ENCODE results near the gene PPME1. TPM values are rescaled to one million over a fixed set of nuclear protein-coding genes. Genes with fewer than 3 reads are reported as not detected.

PPME1 gene
- total RNA-seq, 1 experiment from 2014 or later: 39.4 TPM

DNA sequence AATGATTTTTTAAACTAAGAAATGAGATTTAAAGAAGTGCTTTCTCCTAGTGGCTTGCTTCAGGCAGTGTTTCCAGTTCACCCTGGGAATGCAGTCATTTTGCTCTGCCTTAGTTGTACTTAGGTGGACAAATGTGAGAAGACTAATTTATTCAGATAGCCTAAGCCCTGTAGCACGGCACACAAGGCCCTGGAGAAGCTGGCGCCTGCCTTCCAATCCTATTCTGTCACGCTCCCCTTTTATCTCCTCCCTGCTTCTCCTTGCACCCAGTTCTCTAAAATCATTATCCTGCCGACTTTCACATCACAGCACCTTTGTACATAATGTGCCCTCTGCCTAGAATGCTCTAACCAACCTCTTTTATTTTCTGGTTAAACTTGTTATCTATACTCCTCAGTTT lies 64.0 kb downstream of the PPME1 start:
- Mint-ChIP-seq H3K9me3 (no peaks in the 10 kb centered on the region), H3K4me1 (no peaks in the 10 kb centered on the region), H3K27me3 (ENCODE audit: low read depth) (no peaks in the 10 kb centered on the region), H3K4me3 (no peak overlapping the region), H3K27ac (no peak overlapping the region), H3K36me3 (ENCODE audit: insufficient read depth in 1 of 3, low read depth in 3 of 3) (peaks cover 7 to 42% (median 21%) of the 10 kb centered on the region in 3 experiments; a peak in 6 of 7 replicates)
- Histone ChIP-seq H2AFZ (ENCODE audit: low read length) (no peak overlapping the region), H2BK120ac (ENCODE audit: low read depth, low read length, poor library complexity, severe bottlenecking) (no peak overlapping the region), H3K9ac (ENCODE audit: extremely low read depth, insufficient read length, low read length) (no peak overlapping the region), H3K79me1 (ENCODE audit: insufficient read depth, low read depth, low read length, poor library complexity, severe bottlenecking) (no peaks in the 10 kb centered on the region), H4K8ac (replicated peaks; ENCODE audit: insufficient read length, low read depth, low read length) (no peak overlapping the region), H4K91ac (ENCODE audit: insufficient read length, low read depth, low read length) (no peak overlapping the region), H3K23ac (ENCODE audit: insufficient read length, low read depth, low read length) (no peak overlapping the region), H3T11ph (ENCODE audit: low read length) (no peak overlapping the region), H3K4ac (ENCODE audit: low read depth, low read length) (no peak overlapping the region), H3K79me2 (ENCODE audit: insufficient read depth, low read length) (no peaks in the 10 kb centered on the region), H3K18ac (ENCODE audit: insufficient read length, low read depth, low read length) (no peak overlapping the region), H3K4me1 (ENCODE audit: insufficient read depth, low read length) (no peaks in the 10 kb centered on the region), H4K20me1 (ENCODE audit: control insufficient read depth, insufficient read depth, insufficient read length) (no peaks in the 10 kb centered on the region), H2BK5ac (ENCODE audit: insufficient read length, low read length) (no peak overlapping the region), H2BK20ac (ENCODE audit: low read depth, low read length, poor library complexity, severe bottlenecking) (no peak overlapping the region), H3K9me3 (ENCODE audit: control insufficient read depth, low read depth, low read length) (no peaks in the 10 kb centered on the region), H3K14ac (ENCODE audit: insufficient read depth, low read length) (no peak overlapping the region), H3K23me2 (ENCODE audit: insufficient read length, low read depth, low read length, poor library complexity, severe bottlenecking) (no peaks in the 10 kb centered on the region), H4K5ac (ENCODE audit: insufficient read length, low read depth, low read length) (no peak overlapping the region), H2BK12ac (ENCODE audit: insufficient read length, low read depth, low read length) (no peak overlapping the region), H3K4me2 (ENCODE audit: insufficient read depth, insufficient read length, low read length) (no peak overlapping the region), H3K56ac (ENCODE audit: insufficient read length, low read depth, low read length) (no peak overlapping the region), H3K27me3 (ENCODE audit: insufficient read depth, low read length) (no peaks in the 10 kb centered on the region), H3K27ac (ENCODE audit: insufficient read length, low read depth, low read length) (no peak overlapping the region), H2BK15ac (ENCODE audit: low read depth, low read length) (no peak overlapping the region), H2AK5ac (ENCODE audit: insufficient read length, low read length) (no peak overlapping the region)
- no CpG with 5 or more reads among the region's 4 CpGs for WGBS (ENCODE audit: extremely low coverage, insufficient read length, low lambda C conversion rate)
- TF ChIP-seq, protein P1, sequence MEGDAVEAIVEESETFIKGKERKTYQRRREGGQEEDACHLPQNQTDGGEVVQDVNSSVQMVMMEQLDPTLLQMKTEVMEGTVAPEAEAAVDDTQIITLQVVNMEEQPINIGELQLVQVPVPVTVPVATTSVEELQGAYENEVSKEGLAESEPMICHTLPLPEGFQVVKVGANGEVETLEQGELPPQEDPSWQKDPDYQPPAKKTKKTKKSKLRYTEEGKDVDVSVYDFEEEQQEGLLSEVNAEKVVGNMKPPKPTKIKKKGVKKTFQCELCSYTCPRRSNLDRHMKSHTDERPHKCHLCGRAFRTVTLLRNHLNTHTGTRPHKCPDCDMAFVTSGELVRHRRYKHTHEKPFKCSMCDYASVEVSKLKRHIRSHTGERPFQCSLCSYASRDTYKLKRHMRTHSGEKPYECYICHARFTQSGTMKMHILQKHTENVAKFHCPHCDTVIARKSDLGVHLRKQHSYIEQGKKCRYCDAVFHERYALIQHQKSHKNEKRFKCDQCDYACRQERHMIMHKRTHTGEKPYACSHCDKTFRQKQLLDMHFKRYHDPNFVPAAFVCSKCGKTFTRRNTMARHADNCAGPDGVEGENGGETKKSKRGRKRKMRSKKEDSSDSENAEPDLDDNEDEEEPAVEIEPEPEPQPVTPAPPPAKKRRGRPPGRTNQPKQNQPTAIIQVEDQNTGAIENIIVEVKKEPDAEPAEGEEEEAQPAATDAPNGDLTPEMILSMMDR (conservative IDR thresholded peaks at IDR 0.05): no peak
- DNase-seq: no peak
